Endothelial cell of umbilical vein (primary cell): ENCODE data around the gene CHID1.
A peak's percentile ranks its signal among the peaks of the same experiment; 100 is the strongest.

Source experiments
- EZH2 ChIP-seq: IDR thresholded peaks from 2 replicates; pipeline ENCODE4 v1.6.1; 2012; ENCODE audit warnings: borderline replicate concordance, low read depth, mild to moderate bottlenecking, moderate library complexity, low read length, inconsistent platforms; ENCODE audit not compliant: severe bottlenecking
- POLR2A ChIP-seq: IDR thresholded peaks from 2 replicates; pipeline ENCODE4 v1.6.1; 2012; ENCODE audit warnings: low read depth, mild to moderate bottlenecking, control low read depth, low read length
- POLR2AphosphoS5 ChIP-seq: IDR thresholded peaks from 2 replicates; pipeline ENCODE4 v1.6.1; 2012; ENCODE audit warnings: low read depth, mild to moderate bottlenecking, control low read depth, low read length, moderate library complexity; ENCODE audit not compliant: insufficient read depth
- TF ChIP-seq, protein P1 (sequence below), 2 donors: IDR thresholded peaks; 1 replicate in 1 of 2; 2 replicates in 1 of 2; pipeline ENCODE4 v1.5.1; 2011; ENCODE audit warnings: low read length in 2 of 2, mild to moderate bottlenecking in 2 of 2, moderate library complexity in 2 of 2, control low read depth in 1 of 2, inconsistent platforms in 1 of 2, low read depth in 1 of 2; ENCODE audit not compliant: insufficient read depth in 1 of 2; ENCODE audit errors: extremely low read depth in 1 of 2
- TF ChIP-seq, protein P2 (sequence below): IDR thresholded peaks from 2 replicates; pipeline ENCODE4 v1.6.1; 2011; ENCODE audit not compliant: insufficient read depth, insufficient read length

DNA sequence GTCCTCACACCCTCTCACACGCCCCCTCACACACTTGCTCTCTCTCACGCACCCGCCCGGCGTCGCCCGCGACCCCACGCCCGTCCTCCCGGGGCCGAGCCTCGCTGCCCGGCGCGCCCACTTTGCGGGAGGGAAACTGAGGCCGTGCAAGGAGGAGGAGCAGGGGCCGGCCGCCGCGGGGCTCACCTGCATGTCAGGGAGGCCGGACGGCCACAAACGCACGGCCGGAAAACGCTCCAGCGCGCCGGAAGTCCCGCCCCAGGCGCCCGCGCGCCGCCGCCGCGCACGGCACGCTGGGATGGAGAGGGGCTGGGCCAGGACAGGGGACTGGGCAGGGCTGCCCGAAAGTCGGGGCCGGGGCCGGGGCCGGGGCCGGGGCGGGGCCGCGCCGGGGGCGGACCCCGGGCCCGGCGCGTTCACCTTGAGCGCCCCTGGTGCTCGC is at the start of gene CHID1:
- TF ChIP-seq, protein P1, sequence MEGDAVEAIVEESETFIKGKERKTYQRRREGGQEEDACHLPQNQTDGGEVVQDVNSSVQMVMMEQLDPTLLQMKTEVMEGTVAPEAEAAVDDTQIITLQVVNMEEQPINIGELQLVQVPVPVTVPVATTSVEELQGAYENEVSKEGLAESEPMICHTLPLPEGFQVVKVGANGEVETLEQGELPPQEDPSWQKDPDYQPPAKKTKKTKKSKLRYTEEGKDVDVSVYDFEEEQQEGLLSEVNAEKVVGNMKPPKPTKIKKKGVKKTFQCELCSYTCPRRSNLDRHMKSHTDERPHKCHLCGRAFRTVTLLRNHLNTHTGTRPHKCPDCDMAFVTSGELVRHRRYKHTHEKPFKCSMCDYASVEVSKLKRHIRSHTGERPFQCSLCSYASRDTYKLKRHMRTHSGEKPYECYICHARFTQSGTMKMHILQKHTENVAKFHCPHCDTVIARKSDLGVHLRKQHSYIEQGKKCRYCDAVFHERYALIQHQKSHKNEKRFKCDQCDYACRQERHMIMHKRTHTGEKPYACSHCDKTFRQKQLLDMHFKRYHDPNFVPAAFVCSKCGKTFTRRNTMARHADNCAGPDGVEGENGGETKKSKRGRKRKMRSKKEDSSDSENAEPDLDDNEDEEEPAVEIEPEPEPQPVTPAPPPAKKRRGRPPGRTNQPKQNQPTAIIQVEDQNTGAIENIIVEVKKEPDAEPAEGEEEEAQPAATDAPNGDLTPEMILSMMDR (IDR thresholded peaks at IDR 0.05; ENCODE audit: extremely low read depth in 1 of 2, insufficient read depth in 1 of 2, low read depth in 1 of 2, low read length in 2 of 2), result no peak
- no peak for TF ChIP-seq EZH2
- peak; percentile 78 for TF ChIP-seq POLR2A
- TF ChIP-seq, protein P2, sequence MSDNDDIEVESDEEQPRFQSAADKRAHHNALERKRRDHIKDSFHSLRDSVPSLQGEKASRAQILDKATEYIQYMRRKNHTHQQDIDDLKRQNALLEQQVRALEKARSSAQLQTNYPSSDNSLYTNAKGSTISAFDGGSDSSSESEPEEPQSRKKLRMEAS, result no peak
- TF ChIP-seq POLR2AphosphoS5, result no peak
